NCI-H1694 (cell line): ENCODE results near the gene SNRPB.

Source experiments
- DNase-seq: peaks from one replicate; lab custom pipeline; 2025; lab: John Stamatoyannopoulos, UW

Gene SNRPB

GRCh38 chr20:2475850-2476741, 5.5 kb upstream of the SNRPB start:
- no peak for DNase-seq

- no peak for DNase-seq
These were observed 2.9 kb upstream of the SNRPB start for GRCh38 chr20:2473516-2473915.

- peak; percentile 45 for DNase-seq
These were observed 582 bp downstream of the SNRPB start for GRCh38 chr20:2469991-2470422.

- DNase-seq, result no peak
These were observed 1.8 kb downstream of the SNRPB start for GRCh38 chr20:2468581-2469407.

- no peak for DNase-seq
These were observed 3.2 kb downstream of the SNRPB start for GRCh38 chr20:2467412-2467811.

GRCh38 chr20:2465100-2465499, 5.5 kb downstream of the SNRPB start:
- no peak for DNase-seq

GRCh38 chr20:2463616-2464365, 6.8 kb downstream of the SNRPB start:
- no peak for DNase-seq

- DNase-seq, result no peak
These were observed 8.1 kb downstream of the SNRPB start for GRCh38 chr20:2462484-2462883.

GRCh38 chr20:2460752-2461424, 9.7 kb downstream of the SNRPB start:
- DNase-seq, result no peak

- DNase-seq, result no peak
These were observed 10.4 kb downstream of the SNRPB start for GRCh38 chr20:2459981-2460751.

GRCh38 chr20:2458919-2459499, 11.6 kb downstream of the SNRPB start:
- DNase-seq, result no peak

GRCh38 chr20:2455771-2456497, 14.7 kb downstream of the SNRPB start:
- no peak for DNase-seq

GRCh38 chr20:2453792-2454191, 16.8 kb downstream of the SNRPB start:
- no peak for DNase-seq

- DNase-seq, result peak; percentile 63
These were observed 18.5 kb downstream of the SNRPB start for GRCh38 chr20:2451939-2452732.

GRCh38 chr20:2451422-2451821, 19.2 kb downstream of the SNRPB start:
- DNase-seq, result no peak

- DNase-seq, result no peak
These were observed 21.2 kb downstream of the SNRPB start for GRCh38 chr20:2449386-2449785.

- DNase-seq, result no peak
These were observed 23.7 kb downstream of the SNRPB start for GRCh38 chr20:2446845-2447244.

- DNase-seq, result no peak
These were observed 39.4 kb downstream of the SNRPB start for GRCh38 chr20:2431185-2431584.

GRCh38 chr20:2430538-2430937, 40.1 kb downstream of the SNRPB start:
- DNase-seq, result no peak
